HL-60 (cell line): Measurements from ENCODE around the gene TPGS1.

Experiments
- POLR2AphosphoS5 ChIP-seq: IDR thresholded peaks from 2 replicates; pipeline ENCODE4 v1.6.1; 2012; ENCODE audit warnings: low read depth
- REST ChIP-seq: IDR thresholded peaks from 2 replicates; pipeline ENCODE4 v1.6.1; 2012; ENCODE audit warnings: low read depth; ENCODE audit not compliant: insufficient replicate concordance
- SPI1 ChIP-seq: IDR thresholded peaks from 2 replicates; pipeline ENCODE4 v1.6.1; 2012; ENCODE audit warnings: low read depth, mild to moderate bottlenecking, borderline replicate concordance
- TF ChIP-seq, protein P1 (sequence below): IDR thresholded peaks from one replicate; pipeline ENCODE4 v1.5.1; 2011; ENCODE audit warnings: low read length, control low read depth, inconsistent platforms; ENCODE audit not compliant: insufficient read depth

DNA sequence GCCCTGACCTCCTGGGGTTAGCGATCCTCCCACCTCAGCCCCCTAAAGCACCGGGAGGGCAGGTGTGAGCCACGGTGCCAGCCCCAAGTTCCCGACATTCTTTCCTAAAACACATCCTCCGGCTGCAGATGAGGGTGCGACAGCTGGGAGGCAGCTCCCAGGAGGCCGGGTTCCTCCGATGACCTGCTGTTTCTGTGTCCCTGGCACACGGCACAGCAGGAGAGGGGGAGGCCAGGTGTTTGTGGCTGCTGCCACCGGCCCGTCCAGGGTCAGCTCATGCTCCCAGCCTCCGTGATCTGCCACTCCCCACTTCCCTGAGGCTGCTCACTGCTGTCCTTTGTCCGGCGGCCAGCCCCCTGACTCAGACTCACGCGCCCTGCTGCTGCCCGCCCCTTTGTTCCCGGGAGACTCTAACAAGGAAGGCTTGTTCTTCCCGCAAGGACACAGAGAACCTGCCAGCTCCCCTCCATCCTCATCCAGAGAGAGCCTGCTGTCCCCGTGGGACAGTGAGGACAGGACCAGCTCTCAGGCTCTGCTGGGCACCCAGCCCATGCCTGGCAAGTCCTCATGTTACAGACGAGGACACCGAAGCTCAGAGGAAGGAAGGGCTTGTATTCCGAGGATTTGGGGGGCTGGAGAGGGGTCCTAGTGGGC lies 21.6 kb upstream of the TPGS1 start:
- TF ChIP-seq, protein P1, sequence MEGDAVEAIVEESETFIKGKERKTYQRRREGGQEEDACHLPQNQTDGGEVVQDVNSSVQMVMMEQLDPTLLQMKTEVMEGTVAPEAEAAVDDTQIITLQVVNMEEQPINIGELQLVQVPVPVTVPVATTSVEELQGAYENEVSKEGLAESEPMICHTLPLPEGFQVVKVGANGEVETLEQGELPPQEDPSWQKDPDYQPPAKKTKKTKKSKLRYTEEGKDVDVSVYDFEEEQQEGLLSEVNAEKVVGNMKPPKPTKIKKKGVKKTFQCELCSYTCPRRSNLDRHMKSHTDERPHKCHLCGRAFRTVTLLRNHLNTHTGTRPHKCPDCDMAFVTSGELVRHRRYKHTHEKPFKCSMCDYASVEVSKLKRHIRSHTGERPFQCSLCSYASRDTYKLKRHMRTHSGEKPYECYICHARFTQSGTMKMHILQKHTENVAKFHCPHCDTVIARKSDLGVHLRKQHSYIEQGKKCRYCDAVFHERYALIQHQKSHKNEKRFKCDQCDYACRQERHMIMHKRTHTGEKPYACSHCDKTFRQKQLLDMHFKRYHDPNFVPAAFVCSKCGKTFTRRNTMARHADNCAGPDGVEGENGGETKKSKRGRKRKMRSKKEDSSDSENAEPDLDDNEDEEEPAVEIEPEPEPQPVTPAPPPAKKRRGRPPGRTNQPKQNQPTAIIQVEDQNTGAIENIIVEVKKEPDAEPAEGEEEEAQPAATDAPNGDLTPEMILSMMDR: no peak
- TF ChIP-seq POLR2AphosphoS5 (no peak), REST (no peak), SPI1 (no peak)
